Epithelial cell of esophagus (primary cell): ENCODE results near the gene FAM131B.

ENCODE experiments used
- DNase-seq: peaks from one replicate; pipeline ENCODE4 v3.0.0; 2010; ENCODE audit warnings: low read depth
- H3K4me3 ChIP-seq: 2 replicates; pipeline ENCODE4 v1.5.1; 2011; ENCODE audit warnings: mild to moderate bottlenecking, low read length, control low read depth
- CTCF ChIP-seq: IDR thresholded peaks from 2 replicates; pipeline ENCODE4 v1.5.1; 2011; ENCODE audit warnings: low read depth, mild to moderate bottlenecking, low read length, control low read depth, inconsistent platforms; ENCODE audit not compliant: insufficient read depth; ENCODE audit errors: missing control alignments

Gene FAM131B

GRCh38 chr7:143373255-143373794, 10.8 kb upstream of the FAM131B start:
- DNase-seq: no peak
- H3K4me3 ChIP-seq: no peak overlapping the region
- TF ChIP-seq CTCF: no peak

GRCh38 chr7:143372070-143372469, 9.6 kb upstream of the FAM131B start:
- DNase-seq: peak; percentile 92
- H3K4me3 ChIP-seq: no peak overlapping the region
- peak; percentile 49 for TF ChIP-seq CTCF

GRCh38 chr7:143369678-143370651, 7.5 kb upstream of the FAM131B start:
- H3K4me3 ChIP-seq: no peak overlapping the region
- TF ChIP-seq CTCF: no peak
- DNase-seq: no peak

GRCh38 chr7:143368387-143368786, 5.9 kb upstream of the FAM131B start:
- TF ChIP-seq CTCF: no peak
- DNase-seq: no peak
- no peak overlapping the region for H3K4me3 ChIP-seq

GRCh38 chr7:143367972-143368371, 5.5 kb upstream of the FAM131B start:
- TF ChIP-seq CTCF: no peak
- no peak overlapping the region for H3K4me3 ChIP-seq
- peak; percentile 64 for DNase-seq

GRCh38 chr7:143363016-143363937, 764 bp upstream of the FAM131B start:
- no peak for TF ChIP-seq CTCF
- no peak for DNase-seq
- no peak overlapping the region for H3K4me3 ChIP-seq
